ENCODE data around the gene GAA. TPM values are rescaled to one million over a fixed set of nuclear protein-coding genes. Genes with fewer than 3 reads are reported as not detected.

Gene GAA
- total and polyA plus RNA-seq, 2 donors (not counting 1 experiment from before 2014, with no cell fraction given) = 32.3 to 39.4 TPM

DNA sequence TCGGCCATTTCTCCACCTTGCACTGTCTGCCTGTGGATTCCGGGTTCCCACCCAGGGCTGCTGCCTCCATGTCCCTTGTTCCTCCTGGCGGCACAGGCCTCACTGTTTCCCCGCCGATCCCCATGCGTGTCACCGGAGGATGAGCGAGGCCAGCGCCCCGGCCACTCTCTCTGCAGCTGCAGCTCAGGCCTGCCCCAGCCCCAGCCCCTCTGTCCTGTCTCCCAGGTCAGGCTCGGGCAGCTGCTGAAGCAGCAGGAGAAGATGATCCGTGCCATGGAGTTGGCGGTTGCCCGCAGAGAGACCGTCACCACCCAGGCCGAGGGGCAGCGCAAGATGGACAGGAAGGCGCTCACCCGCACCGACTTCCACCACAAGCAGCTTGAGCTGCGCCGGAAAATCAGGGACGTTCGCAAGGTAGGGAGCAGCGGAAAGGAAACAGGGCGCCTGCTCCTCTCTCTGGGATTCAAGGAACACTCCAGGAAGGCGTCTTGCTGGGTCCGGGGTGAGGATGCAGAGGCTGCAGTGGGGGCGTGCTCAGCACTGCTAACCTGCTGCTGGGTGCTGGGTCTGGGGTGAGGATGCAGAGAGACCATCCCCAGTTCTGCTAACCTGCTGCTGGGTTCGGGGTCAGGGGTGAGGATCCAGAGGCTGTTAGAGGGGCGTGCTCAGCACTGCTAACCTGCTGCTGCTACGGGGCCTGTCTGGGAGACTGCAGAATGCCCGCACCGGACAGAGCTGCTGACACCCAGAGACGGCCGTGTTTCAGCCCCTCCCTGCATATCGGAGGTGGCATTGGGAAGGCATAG is 6.1 kb upstream of the GAA start:
- no peak for TF ChIP-seq EZH2 (IDR thresholded peaks at IDR 0.05; ENCODE audit: borderline replicate concordance, insufficient read depth, low read depth, low read length, poor library complexity, severe bottlenecking)
- TF ChIP-seq, protein P1, sequence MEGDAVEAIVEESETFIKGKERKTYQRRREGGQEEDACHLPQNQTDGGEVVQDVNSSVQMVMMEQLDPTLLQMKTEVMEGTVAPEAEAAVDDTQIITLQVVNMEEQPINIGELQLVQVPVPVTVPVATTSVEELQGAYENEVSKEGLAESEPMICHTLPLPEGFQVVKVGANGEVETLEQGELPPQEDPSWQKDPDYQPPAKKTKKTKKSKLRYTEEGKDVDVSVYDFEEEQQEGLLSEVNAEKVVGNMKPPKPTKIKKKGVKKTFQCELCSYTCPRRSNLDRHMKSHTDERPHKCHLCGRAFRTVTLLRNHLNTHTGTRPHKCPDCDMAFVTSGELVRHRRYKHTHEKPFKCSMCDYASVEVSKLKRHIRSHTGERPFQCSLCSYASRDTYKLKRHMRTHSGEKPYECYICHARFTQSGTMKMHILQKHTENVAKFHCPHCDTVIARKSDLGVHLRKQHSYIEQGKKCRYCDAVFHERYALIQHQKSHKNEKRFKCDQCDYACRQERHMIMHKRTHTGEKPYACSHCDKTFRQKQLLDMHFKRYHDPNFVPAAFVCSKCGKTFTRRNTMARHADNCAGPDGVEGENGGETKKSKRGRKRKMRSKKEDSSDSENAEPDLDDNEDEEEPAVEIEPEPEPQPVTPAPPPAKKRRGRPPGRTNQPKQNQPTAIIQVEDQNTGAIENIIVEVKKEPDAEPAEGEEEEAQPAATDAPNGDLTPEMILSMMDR (IDR thresholded peaks at IDR 0.05) = no peak
- no peak for DNase-seq
- WGBS (ENCODE audit: insufficient coverage) = 89% methylated on average over 35 of the region's 37 CpGs
- Histone ChIP-seq H3K4me3 (ENCODE audit: control extremely low read depth in 1 of 5, extremely low read depth in 1 of 5, insufficient read depth in 1 of 5, low read depth in 2 of 5, low read length in 4 of 5) (no peak overlapping the region), H2AFZ (ENCODE audit: insufficient read depth, low read depth, low read length, poor library complexity, severe bottlenecking) (no peak overlapping the region), H3K9ac (ENCODE audit: low read length) (no peak overlapping the region), H3K27ac (ENCODE audit: low read length in 2 of 2) (no peak overlapping the region), H3K36me3 (replicated peaks in 1 of 2; ENCODE audit: control extremely low read depth in 1 of 2, control insufficient read depth in 1 of 2, extremely low read depth in 1 of 2, insufficient read depth in 2 of 2, low read length in 1 of 2) (no peaks in the 10 kb centered on the region), H3K9me3 (ENCODE audit: control extremely low read depth in 1 of 3, control insufficient read depth in 2 of 3, insufficient read depth in 1 of 3, low read length in 2 of 3) (no peaks in the 10 kb centered on the region), H4K20me1 (ENCODE audit: control insufficient read depth, insufficient read depth, low read length, poor library complexity, severe bottlenecking) (no peaks in the 10 kb centered on the region), H3K27me3 (replicated peaks in 1 of 4; ENCODE audit: control extremely low read depth in 1 of 4, control insufficient read depth in 3 of 4, insufficient read depth in 4 of 4, low read length in 3 of 4) (peaks cover 0 to 3% (median 0%) of the 10 kb centered on the region in 4 experiments), H3K79me2 (ENCODE audit: control insufficient read depth, insufficient read depth, low read length) (no peaks in the 10 kb centered on the region), H3K4me1 (ENCODE audit: control insufficient read depth in 2 of 2, insufficient read depth in 2 of 2, low read length in 2 of 2) (peaks cover 2 to 4% of the 10 kb centered on the region in 2 donors), H3K4me2 (replicated peaks; ENCODE audit: low read depth, low read length, poor library complexity, severe bottlenecking) (no peak overlapping the region)
- Mint-ChIP-seq H3K27me3 (no peaks in the 10 kb centered on the region), H3K4me1 (peaks cover 6% of the 10 kb centered on the region), H3K9me3 (ENCODE audit: insufficient read depth) (no peaks in the 10 kb centered on the region), H3K27ac (peak overlapping the region; percentile 10), H3K4me3 (no peak overlapping the region)
- CTCF ChIA-PET = no interaction called here
- no peak for ATAC-seq (ENCODE audit: low read depth)
- intact Hi-C loops (cut with micrococcal nuclease) = no loop called here
- POLR2A ChIA-PET = no interaction called here

DNA sequence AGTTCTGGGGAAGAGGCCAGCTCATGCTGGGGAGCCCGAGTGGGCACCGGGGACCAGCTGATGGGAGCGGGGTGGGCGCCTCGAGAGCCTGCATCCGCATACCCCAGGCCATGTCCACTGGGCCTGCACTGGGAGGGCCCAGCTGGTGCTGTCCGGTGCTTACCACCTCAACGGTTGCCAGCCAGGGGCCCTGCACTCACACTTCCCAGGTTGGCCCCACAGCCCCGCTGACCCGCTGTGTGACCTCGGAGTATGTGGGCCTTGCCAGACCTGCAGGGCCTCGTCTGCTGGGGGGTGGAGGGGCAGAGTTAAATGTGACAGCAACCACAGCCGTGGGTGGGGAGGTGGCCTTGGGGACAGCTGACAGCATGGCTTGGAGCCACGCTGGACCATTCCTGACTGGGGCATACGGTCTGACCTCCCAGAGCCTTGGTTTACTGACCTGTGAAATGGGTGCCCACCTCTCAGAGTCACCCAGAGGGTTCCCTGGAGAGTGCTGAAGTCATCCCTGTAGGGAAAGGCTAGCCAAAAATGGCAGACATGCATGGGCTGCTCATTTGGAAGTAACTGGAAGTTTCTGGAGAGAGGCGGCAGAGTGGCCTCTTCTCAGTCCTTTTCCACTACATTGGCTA is 5.4 kb upstream of the GAA start:
- ATAC-seq (ENCODE audit: low read depth) = no peak
- intact Hi-C loops (cut with micrococcal nuclease) = no loop called here
- POLR2A ChIA-PET = no interaction called here

More for the DNA sequence above, 5.4 kb upstream of the GAA start:
- CTCF ChIA-PET = no interaction called here
- TF ChIP-seq EZH2 (IDR thresholded peaks at IDR 0.05; ENCODE audit: borderline replicate concordance, insufficient read depth, low read depth, low read length, poor library complexity, severe bottlenecking) = no peak
- Histone ChIP-seq H3K9me3 (ENCODE audit: control extremely low read depth in 1 of 3, control insufficient read depth in 2 of 3, insufficient read depth in 1 of 3, low read length in 2 of 3) (no peaks in the 10 kb centered on the region), H3K27ac (ENCODE audit: low read length in 2 of 2) (no peak overlapping the region), H3K4me1 (ENCODE audit: control insufficient read depth in 2 of 2, insufficient read depth in 2 of 2, low read length in 2 of 2) (peaks cover 9 to 12% of the 10 kb centered on the region in 2 donors), H3K27me3 (replicated peaks in 1 of 4; ENCODE audit: control extremely low read depth in 1 of 4, control insufficient read depth in 3 of 4, insufficient read depth in 4 of 4, low read length in 3 of 4) (peaks cover 0 to 3% (median 0%) of the 10 kb centered on the region in 4 experiments), H3K79me2 (ENCODE audit: control insufficient read depth, insufficient read depth, low read length) (no peaks in the 10 kb centered on the region), H4K20me1 (ENCODE audit: control insufficient read depth, insufficient read depth, low read length, poor library complexity, severe bottlenecking) (no peaks in the 10 kb centered on the region), H3K4me2 (replicated peaks; ENCODE audit: low read depth, low read length, poor library complexity, severe bottlenecking) (no peak overlapping the region), H3K4me3 (ENCODE audit: control extremely low read depth in 1 of 5, extremely low read depth in 1 of 5, insufficient read depth in 1 of 5, low read depth in 2 of 5, low read length in 4 of 5) (no peak overlapping the region), H3K9ac (ENCODE audit: low read length) (no peak overlapping the region), H3K36me3 (replicated peaks in 1 of 2; ENCODE audit: control extremely low read depth in 1 of 2, control insufficient read depth in 1 of 2, extremely low read depth in 1 of 2, insufficient read depth in 2 of 2, low read length in 1 of 2) (no peaks in the 10 kb centered on the region), H2AFZ (ENCODE audit: insufficient read depth, low read depth, low read length, poor library complexity, severe bottlenecking) (no peak overlapping the region)
- Mint-ChIP-seq H3K4me3 (no peak overlapping the region), H3K27ac (no peak overlapping the region), H3K4me1 (peaks cover 12% of the 10 kb centered on the region), H3K9me3 (ENCODE audit: insufficient read depth) (no peaks in the 10 kb centered on the region), H3K27me3 (no peaks in the 10 kb centered on the region)
- WGBS (ENCODE audit: insufficient coverage) = 93% methylated on average over 16 of the region's 16 CpGs
- DNase-seq = no peak

Measured in B cell (primary cell).